Dendritic cell treated with granulocyte-macrophage colony-stimulating factor and Interleukin-4, amounts not matched to agents 40 ng/mL and 50 ng/mL, for 4 days (primary cell): ENCODE measurements around the gene LRRC72.
"Not testable (repeated sequence)": the region's sequence is repeated elsewhere in the genome, so short reads cannot be mapped to it uniquely, and the experiment has no call there.

Experiments
- H3K27ac Mint-ChIP-seq: one replicate; pipeline ENCODE4 v1.8.0; 2022; ENCODE audit warnings: mild to moderate bottlenecking, mixed read lengths
- H3K27me3 Mint-ChIP-seq: one replicate; pipeline ENCODE4 v1.8.0; 2022; ENCODE audit warnings: mild to moderate bottlenecking, mixed read lengths
- H3K36me3 Mint-ChIP-seq: one replicate; pipeline ENCODE4 v1.8.0; 2022; ENCODE audit warnings: low read depth, mixed read lengths
- H3K4me1 Mint-ChIP-seq: one replicate; pipeline ENCODE4 v1.8.0; 2022; ENCODE audit warnings: low read depth, mixed read lengths
- H3K4me3 Mint-ChIP-seq: one replicate; pipeline ENCODE4 v1.8.0; 2022; ENCODE audit warnings: mild to moderate bottlenecking, moderate library complexity, mixed read lengths
- H3K9me3 Mint-ChIP-seq: one replicate; pipeline ENCODE4 v1.8.0; 2022; ENCODE audit warnings: mixed read lengths
- intact Hi-C: fragments of 100-400 bp; cut with micrococcal nuclease; formaldehyde crosslinking; loops from one replicate; pipeline ENCODE4 v1.15.0; 2022

The LRRC72 gene

GRCh38 chr7:16511314-16511713 lies 15.3 kb upstream of the LRRC72 start:
- H3K27ac Mint-ChIP-seq: no peak overlapping the region
- intact Hi-C loops: no loop called here
- H3K4me1 Mint-ChIP-seq: no peaks in the 10 kb centered on the region
- no peaks in the 10 kb centered on the region for H3K9me3 Mint-ChIP-seq
- no peak overlapping the region for H3K4me3 Mint-ChIP-seq
- H3K27me3 Mint-ChIP-seq: no peaks in the 10 kb centered on the region
- no peaks in the 10 kb centered on the region for H3K36me3 Mint-ChIP-seq

DNA sequence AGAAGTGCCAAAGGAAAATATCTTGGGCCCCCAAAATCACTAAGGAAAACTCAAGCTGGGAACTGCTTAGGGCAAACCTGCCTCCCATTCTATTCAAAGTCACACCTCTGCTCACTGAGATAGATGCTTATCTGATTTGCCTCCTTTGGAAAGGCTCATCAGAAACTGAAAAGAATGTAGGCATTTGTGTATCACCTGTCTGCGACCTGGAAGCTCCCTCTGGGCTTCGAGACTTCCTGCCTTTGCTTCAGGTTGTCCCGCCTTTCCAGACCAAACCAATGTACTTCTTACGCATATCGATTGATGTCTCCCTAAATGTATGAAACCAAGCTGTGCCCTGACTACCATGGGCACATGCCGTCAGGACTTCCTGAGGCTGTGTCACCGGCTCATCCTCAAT lies 14.5 kb upstream of the LRRC72 start:
- H3K27me3 Mint-ChIP-seq: no peaks in the 10 kb centered on the region
- intact Hi-C loops: no loop called here
- no peaks in the 10 kb centered on the region for H3K36me3 Mint-ChIP-seq
- no peaks in the 10 kb centered on the region for H3K4me1 Mint-ChIP-seq
- no peaks in the 10 kb centered on the region for H3K9me3 Mint-ChIP-seq
- no peak overlapping the region for H3K27ac Mint-ChIP-seq
- H3K4me3 Mint-ChIP-seq: no peak overlapping the region

DNA sequence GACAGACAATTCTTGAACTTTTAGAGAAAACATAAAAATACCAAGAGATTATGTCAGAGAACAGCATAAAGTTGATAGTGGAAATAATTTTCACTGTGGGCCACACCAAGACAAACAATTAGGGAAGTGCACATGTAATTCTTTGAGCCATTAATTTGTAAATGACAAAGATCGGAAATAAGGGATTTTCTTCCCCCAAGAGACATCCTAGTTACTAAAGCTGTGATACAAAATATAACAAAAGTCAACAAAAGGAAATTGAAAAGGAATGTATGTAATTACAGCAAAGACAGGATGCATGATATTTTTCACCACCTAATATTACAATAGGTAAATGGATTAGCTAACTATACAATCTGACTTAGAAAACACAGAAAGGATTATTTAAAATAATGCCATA lies 12.4 kb upstream of the LRRC72 start:
- Mint-ChIP-seq H3K4me1 (no peaks in the 10 kb centered on the region), H3K27ac (no peak overlapping the region), H3K27me3 (no peaks in the 10 kb centered on the region), H3K36me3 (no peaks in the 10 kb centered on the region), H3K9me3 (no peaks in the 10 kb centered on the region), H3K4me3 (no peak overlapping the region)
- intact Hi-C loops: no loop called here

GRCh38 chr7:16514729-16515128 lies 11.9 kb upstream of the LRRC72 start:
- H3K36me3 Mint-ChIP-seq: no peaks in the 10 kb centered on the region
- H3K27ac Mint-ChIP-seq: no peak overlapping the region
- no peaks in the 10 kb centered on the region for H3K27me3 Mint-ChIP-seq
- H3K4me3 Mint-ChIP-seq: no peak overlapping the region
- H3K9me3 Mint-ChIP-seq: no peaks in the 10 kb centered on the region
- H3K4me1 Mint-ChIP-seq: no peaks in the 10 kb centered on the region
- intact Hi-C loops: no loop called here

DNA sequence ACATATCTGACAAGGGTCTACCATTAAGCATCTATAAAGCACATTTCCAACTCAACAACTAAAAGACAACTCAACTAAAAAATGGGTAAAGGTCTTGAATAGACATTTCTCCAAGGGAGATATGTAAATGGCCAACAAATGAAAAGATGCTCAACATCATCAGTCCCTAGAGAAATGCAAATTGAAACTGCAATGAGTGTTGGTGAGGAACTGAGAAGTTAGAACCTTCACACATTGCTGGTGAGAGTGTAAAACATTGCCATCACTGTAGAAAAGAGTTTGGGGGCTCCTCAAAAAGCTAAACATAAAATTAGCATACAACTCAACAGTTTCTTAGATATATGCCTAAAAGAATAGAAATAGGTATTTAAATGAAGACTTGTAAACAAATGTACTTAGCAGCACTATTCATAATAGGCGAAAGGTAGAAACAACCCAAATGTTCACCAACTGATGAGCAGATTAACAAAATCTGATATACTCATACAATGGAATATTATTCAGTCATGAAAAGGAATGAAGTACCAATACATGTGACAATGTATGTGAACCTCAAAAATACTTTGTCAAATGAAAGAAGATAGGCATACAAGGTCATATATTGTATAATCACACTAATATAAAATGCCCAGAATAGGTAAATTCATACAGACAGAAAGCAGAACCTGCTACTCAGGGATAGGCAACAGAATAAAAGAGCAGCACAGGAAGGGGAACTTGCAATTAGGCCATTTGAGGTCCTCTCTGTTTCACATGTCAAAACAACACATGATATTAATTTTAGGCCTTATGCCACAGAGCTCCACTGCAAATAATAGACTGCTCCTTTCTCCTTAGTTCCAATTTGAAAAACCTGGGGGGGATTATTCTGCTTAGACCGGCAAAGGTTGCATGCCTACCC lies 10.6 kb upstream of the LRRC72 start:
- H3K27ac Mint-ChIP-seq: no peak overlapping the region
- no peak overlapping the region for H3K4me3 Mint-ChIP-seq
- intact Hi-C loops: no loop called here
- no peaks in the 10 kb centered on the region for H3K36me3 Mint-ChIP-seq
- no peaks in the 10 kb centered on the region for H3K27me3 Mint-ChIP-seq
- no peaks in the 10 kb centered on the region for H3K9me3 Mint-ChIP-seq
- H3K4me1 Mint-ChIP-seq: no peaks in the 10 kb centered on the region

DNA sequence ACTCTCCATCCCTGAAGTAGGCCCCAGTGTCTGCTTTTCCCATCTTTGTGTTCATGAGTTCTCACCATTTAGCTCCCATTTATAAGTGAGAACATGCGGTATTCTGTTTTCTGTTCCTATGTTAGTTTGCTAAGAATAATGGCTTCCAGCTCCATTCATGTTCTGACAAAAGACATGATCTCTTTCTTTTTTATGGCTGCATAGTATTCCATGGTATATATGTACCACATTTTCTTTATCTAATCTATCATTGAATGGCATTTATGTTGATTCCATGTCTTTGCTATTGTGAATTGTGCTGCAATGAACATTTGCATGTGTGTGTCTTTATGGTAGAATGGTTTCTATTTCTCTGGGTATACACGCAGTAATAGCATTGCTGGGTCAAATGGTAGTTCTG lies 6.6 kb upstream of the LRRC72 start:
- intact Hi-C loops, H3K9me3 Mint-ChIP-seq, H3K4me3 Mint-ChIP-seq: not testable (repeated sequence)

GRCh38 chr7:16524332-16524731 lies 2.3 kb upstream of the LRRC72 start:
- Mint-ChIP-seq H3K27me3 (peaks cover 1% of the 10 kb centered on the region), H3K9me3 (no peaks in the 10 kb centered on the region), H3K4me3 (no peak overlapping the region), H3K27ac (no peak overlapping the region), H3K4me1 (no peaks in the 10 kb centered on the region), H3K36me3 (no peaks in the 10 kb centered on the region)
- intact Hi-C loops: no loop called here

More for the DNA sequence above, 6.6 kb upstream of the LRRC72 start:
- H3K27ac Mint-ChIP-seq, H3K36me3 Mint-ChIP-seq, H3K4me1 Mint-ChIP-seq, H3K27me3 Mint-ChIP-seq: not testable (repeated sequence)

- Mint-ChIP-seq H3K4me1 (no peaks in the 10 kb centered on the region), H3K36me3 (no peaks in the 10 kb centered on the region), H3K27me3 (peaks cover 1% of the 10 kb centered on the region), H3K9me3 (no peaks in the 10 kb centered on the region), H3K27ac (no peak overlapping the region), H3K4me3 (no peak overlapping the region)
- intact Hi-C loops: no loop called here
These were observed 1.9 kb downstream of the LRRC72 start for GRCh38 chr7:16528520-16528919.

DNA sequence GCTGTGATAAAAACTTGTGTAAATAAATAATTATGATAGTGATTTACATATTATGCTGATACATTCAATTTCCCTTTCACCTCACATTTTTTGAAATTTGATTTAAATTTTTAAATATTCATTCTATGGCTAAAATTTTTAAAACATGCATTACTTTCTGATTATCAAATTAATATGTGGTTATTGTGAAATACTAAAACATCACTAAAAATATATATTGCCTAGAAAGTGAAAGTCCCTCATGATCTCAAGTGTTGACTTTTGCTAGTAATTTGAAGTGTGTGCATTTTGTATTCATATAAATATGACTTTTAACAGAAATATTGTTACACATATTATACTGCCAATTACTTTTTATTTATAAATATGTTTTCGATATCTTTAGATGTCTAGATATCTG lies 3.1 kb downstream of the LRRC72 start:
- Mint-ChIP-seq H3K27me3 (no peaks in the 10 kb centered on the region), H3K9me3 (no peaks in the 10 kb centered on the region), H3K27ac (no peak overlapping the region), H3K36me3 (no peaks in the 10 kb centered on the region), H3K4me3 (no peak overlapping the region), H3K4me1 (no peaks in the 10 kb centered on the region)
- intact Hi-C loops: no loop called here

- Mint-ChIP-seq H3K27ac (no peak overlapping the region), H3K4me1 (no peaks in the 10 kb centered on the region), H3K27me3 (no peaks in the 10 kb centered on the region), H3K36me3 (no peaks in the 10 kb centered on the region), H3K4me3 (no peak overlapping the region), H3K9me3 (no peaks in the 10 kb centered on the region)
- intact Hi-C loops: no loop called here
These were observed 5.1 kb downstream of the LRRC72 start for GRCh38 chr7:16531707-16532106.

GRCh38 chr7:16532272-16532671 lies 5.6 kb downstream of the LRRC72 start:
- no peaks in the 10 kb centered on the region for H3K4me1 Mint-ChIP-seq
- intact Hi-C loops: no loop called here

GRCh38 chr7:16535500-16535899 lies 8.9 kb downstream of the LRRC72 start:
- Mint-ChIP-seq H3K36me3 (no peaks in the 10 kb centered on the region), H3K4me1 (no peaks in the 10 kb centered on the region), H3K27me3 (no peaks in the 10 kb centered on the region), H3K27ac (no peak overlapping the region), H3K9me3 (peaks cover 7% of the 10 kb centered on the region), H3K4me3 (no peak overlapping the region)
- intact Hi-C loops: no loop called here

More at GRCh38 chr7:16532272-16532671, 5.6 kb downstream of the LRRC72 start:
- Mint-ChIP-seq H3K9me3 (no peaks in the 10 kb centered on the region), H3K27ac (no peak overlapping the region), H3K36me3 (no peaks in the 10 kb centered on the region), H3K27me3 (no peaks in the 10 kb centered on the region), H3K4me3 (no peak overlapping the region)

DNA sequence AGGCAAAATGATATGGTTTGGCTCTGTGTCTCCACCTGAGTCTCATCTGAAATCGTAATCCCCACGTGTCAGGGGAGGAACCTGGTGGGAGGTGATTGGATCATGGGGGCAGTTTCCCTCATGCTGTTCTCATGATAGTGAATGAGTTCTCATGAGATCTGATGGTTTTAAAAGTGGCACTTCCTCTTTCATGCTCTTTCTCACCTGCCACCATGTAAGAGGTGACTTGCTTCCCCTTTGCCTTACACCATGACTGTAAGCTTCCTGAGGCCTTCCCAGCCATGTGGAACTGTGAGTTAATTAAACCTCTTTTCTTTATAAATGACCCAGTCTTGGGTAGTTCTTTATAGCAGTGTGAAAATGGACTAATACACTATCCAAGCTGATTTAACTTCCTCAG lies 13.9 kb downstream of the LRRC72 start:
- H3K4me3 Mint-ChIP-seq, H3K27ac Mint-ChIP-seq, H3K4me1 Mint-ChIP-seq, H3K36me3 Mint-ChIP-seq, H3K27me3 Mint-ChIP-seq, intact Hi-C loops: not testable (repeated sequence)
- H3K9me3 Mint-ChIP-seq: peaks cover 14% of the 10 kb centered on the region

- no peaks in the 10 kb centered on the region for H3K4me1 Mint-ChIP-seq
- no peak overlapping the region for H3K27ac Mint-ChIP-seq
- H3K4me3 Mint-ChIP-seq: no peak overlapping the region
- no peaks in the 10 kb centered on the region for H3K36me3 Mint-ChIP-seq
- intact Hi-C loops: no loop called here
- H3K9me3 Mint-ChIP-seq: peaks cover 14% of the 10 kb centered on the region
- no peaks in the 10 kb centered on the region for H3K27me3 Mint-ChIP-seq
These were observed 15.8 kb downstream of the LRRC72 start for GRCh38 chr7:16542401-16542800.

- intact Hi-C loops: no loop called here
- Mint-ChIP-seq H3K4me3 (no peak overlapping the region), H3K9me3 (peaks cover 14% of the 10 kb centered on the region), H3K27ac (no peak overlapping the region), H3K4me1 (no peaks in the 10 kb centered on the region), H3K27me3 (no peaks in the 10 kb centered on the region), H3K36me3 (no peaks in the 10 kb centered on the region)
These were observed 16.8 kb downstream of the LRRC72 start for GRCh38 chr7:16543456-16543855.
